ENCODE measurements around the gene PRR15.

Gene PRR15

GRCh38 chr7:29556405-29557195 is 7.0 kb upstream of the PRR15 start:
- Mint-ChIP-seq H3K27ac (ENCODE audit: low read depth) (no peak overlapping the region), H3K27me3 (peaks cover 43% of the 10 kb centered on the region), H3K9me3 (no peaks in the 10 kb centered on the region), H3K36me3 (ENCODE audit: insufficient read depth) (no peaks in the 10 kb centered on the region), H3K4me1 (no peaks in the 10 kb centered on the region), H3K4me3 (no peak overlapping the region)
- DNase-seq (ENCODE audit: low spot score in 2 of 2) (no peak), ATAC-seq (replicated peaks; ENCODE audit: extremely low read depth, poor library complexity, severe bottlenecking) (no peak)

- Mint-ChIP-seq H3K4me1 (no peaks in the 10 kb centered on the region), H3K27ac (ENCODE audit: low read depth) (no peak overlapping the region), H3K9me3 (no peaks in the 10 kb centered on the region), H3K36me3 (ENCODE audit: insufficient read depth) (no peaks in the 10 kb centered on the region), H3K4me3 (no peak overlapping the region), H3K27me3 (peaks cover 45% of the 10 kb centered on the region)
- no peak for DNase-seq (ENCODE audit: low spot score in 2 of 2)
- ATAC-seq (replicated peaks; ENCODE audit: extremely low read depth, poor library complexity, severe bottlenecking), result no peak
These were observed 5.7 kb upstream of the PRR15 start for GRCh38 chr7:29557954-29558353.

- Mint-ChIP-seq H3K27me3 (peaks cover 61% of the 10 kb centered on the region), H3K36me3 (ENCODE audit: insufficient read depth) (no peaks in the 10 kb centered on the region), H3K9me3 (no peaks in the 10 kb centered on the region), H3K27ac (ENCODE audit: low read depth) (no peak overlapping the region), H3K4me1 (peaks cover 13% of the 10 kb centered on the region), H3K4me3 (no peak overlapping the region)
- ATAC-seq (replicated peaks; ENCODE audit: extremely low read depth, poor library complexity, severe bottlenecking) (no peak), DNase-seq (ENCODE audit: low spot score in 2 of 2) (no peak)
These were observed 2.4 kb upstream of the PRR15 start for GRCh38 chr7:29561271-29561670.

GRCh38 chr7:29562307-29562706 is 1.3 kb upstream of the PRR15 start:
- ATAC-seq (replicated peaks; ENCODE audit: extremely low read depth, poor library complexity, severe bottlenecking) (no peak), DNase-seq (ENCODE audit: low spot score in 2 of 2) (no peak)
- no peak overlapping the region for H3K27ac Mint-ChIP-seq (ENCODE audit: low read depth)
- H3K36me3 Mint-ChIP-seq (ENCODE audit: insufficient read depth), result no peaks in the 10 kb centered on the region
- H3K4me3 Mint-ChIP-seq, result no peak overlapping the region
- no peaks in the 10 kb centered on the region for H3K9me3 Mint-ChIP-seq
- peaks cover 13% of the 10 kb centered on the region for H3K4me1 Mint-ChIP-seq
- H3K27me3 Mint-ChIP-seq, result peaks cover 68% of the 10 kb centered on the region

- Mint-ChIP-seq H3K27ac (ENCODE audit: low read depth) (no peak overlapping the region), H3K27me3 (peaks cover 81% of the 10 kb centered on the region)
These were observed 1.0 kb downstream of the PRR15 start for GRCh38 chr7:29564496-29565223.

GRCh38 chr7:29565224-29565630 is 1.6 kb downstream of the PRR15 start:
- no peak overlapping the region for H3K27ac Mint-ChIP-seq (ENCODE audit: low read depth)
- DNase-seq (ENCODE audit: low spot score in 2 of 2) (no peak), ATAC-seq (replicated peaks; ENCODE audit: extremely low read depth, poor library complexity, severe bottlenecking) (no peak)
- peaks cover 2% of the 10 kb centered on the region for H3K36me3 Mint-ChIP-seq (ENCODE audit: insufficient read depth)
- no peaks in the 10 kb centered on the region for H3K9me3 Mint-ChIP-seq
- H3K27me3 Mint-ChIP-seq, result peaks cover 81% of the 10 kb centered on the region
- peaks cover 13% of the 10 kb centered on the region for H3K4me1 Mint-ChIP-seq
- H3K4me3 Mint-ChIP-seq, result peak overlapping the region; percentile 54

More at GRCh38 chr7:29564496-29565223, 1.0 kb downstream of the PRR15 start:
- Mint-ChIP-seq H3K4me3 (peak overlapping the region; percentile 54), H3K4me1 (peaks cover 13% of the 10 kb centered on the region), H3K9me3 (no peaks in the 10 kb centered on the region), H3K36me3 (ENCODE audit: insufficient read depth) (peaks cover 2% of the 10 kb centered on the region)
- no peak for DNase-seq (ENCODE audit: low spot score in 2 of 2)
- ATAC-seq (replicated peaks; ENCODE audit: extremely low read depth, poor library complexity, severe bottlenecking), result no peak

- DNase-seq (ENCODE audit: low spot score in 2 of 2) (no peak), ATAC-seq (replicated peaks; ENCODE audit: extremely low read depth, poor library complexity, severe bottlenecking) (no peak)
- Mint-ChIP-seq H3K27me3 (peaks cover 81% of the 10 kb centered on the region), H3K36me3 (ENCODE audit: insufficient read depth) (peaks cover 2% of the 10 kb centered on the region), H3K4me3 (peak overlapping the region; percentile 32), H3K4me1 (peaks cover 13% of the 10 kb centered on the region), H3K9me3 (no peaks in the 10 kb centered on the region), H3K27ac (ENCODE audit: low read depth) (no peak overlapping the region)
These were observed 2.0 kb downstream of the PRR15 start for GRCh38 chr7:29565634-29565981.

GRCh38 chr7:29565982-29566746 is 2.5 kb downstream of the PRR15 start:
- H3K4me3 Mint-ChIP-seq, result peak overlapping the region; percentile 32
- H3K36me3 Mint-ChIP-seq (ENCODE audit: insufficient read depth), result peaks cover 2% of the 10 kb centered on the region
- no peaks in the 10 kb centered on the region for H3K9me3 Mint-ChIP-seq
- peaks cover 79% of the 10 kb centered on the region for H3K27me3 Mint-ChIP-seq
- DNase-seq (ENCODE audit: low spot score in 2 of 2) (no peak), ATAC-seq (replicated peaks; ENCODE audit: extremely low read depth, poor library complexity, severe bottlenecking) (no peak)
- H3K4me1 Mint-ChIP-seq, result peaks cover 13% of the 10 kb centered on the region
- no peak overlapping the region for H3K27ac Mint-ChIP-seq (ENCODE audit: low read depth)

- Mint-ChIP-seq H3K36me3 (ENCODE audit: insufficient read depth) (peaks cover 2% of the 10 kb centered on the region), H3K27me3 (peaks cover 74% of the 10 kb centered on the region), H3K4me1 (peaks cover 13% of the 10 kb centered on the region), H3K9me3 (no peaks in the 10 kb centered on the region), H3K27ac (ENCODE audit: low read depth) (no peak overlapping the region), H3K4me3 (no peak overlapping the region)
- ATAC-seq (replicated peaks; ENCODE audit: extremely low read depth, poor library complexity, severe bottlenecking) (no peak), DNase-seq (ENCODE audit: low spot score in 2 of 2) (no peak)
These were observed 3.5 kb downstream of the PRR15 start for GRCh38 chr7:29567174-29567573.

- Mint-ChIP-seq H3K4me1 (peaks cover 8% of the 10 kb centered on the region), H3K27me3 (peaks cover 91% of the 10 kb centered on the region), H3K36me3 (ENCODE audit: insufficient read depth) (peaks cover 2% of the 10 kb centered on the region)
These were observed 6.0 kb downstream of the PRR15 start for GRCh38 chr7:29569648-29570047.

GRCh38 chr7:29572558-29572957 is 8.9 kb downstream of the PRR15 start:
- H3K4me3 Mint-ChIP-seq, result no peak overlapping the region
- no peak overlapping the region for H3K27ac Mint-ChIP-seq (ENCODE audit: low read depth)
- H3K27me3 Mint-ChIP-seq, result peaks cover 87% of the 10 kb centered on the region
- H3K9me3 Mint-ChIP-seq, result peaks cover 7% of the 10 kb centered on the region
- DNase-seq (ENCODE audit: low spot score in 2 of 2) (no peak), ATAC-seq (replicated peaks; ENCODE audit: extremely low read depth, poor library complexity, severe bottlenecking) (no peak)
- no peaks in the 10 kb centered on the region for H3K4me1 Mint-ChIP-seq
- peaks cover 2% of the 10 kb centered on the region for H3K36me3 Mint-ChIP-seq (ENCODE audit: insufficient read depth)

More at GRCh38 chr7:29569648-29570047, 6.0 kb downstream of the PRR15 start:
- H3K27ac Mint-ChIP-seq (ENCODE audit: low read depth), result no peak overlapping the region
- ATAC-seq (replicated peaks; ENCODE audit: extremely low read depth, poor library complexity, severe bottlenecking), result no peak
- no peaks in the 10 kb centered on the region for H3K9me3 Mint-ChIP-seq
- H3K4me3 Mint-ChIP-seq, result no peak overlapping the region
- no peak for DNase-seq (ENCODE audit: low spot score in 2 of 2)

GRCh38 chr7:29573567-29573966 is 9.9 kb downstream of the PRR15 start:
- H3K4me3 Mint-ChIP-seq, result no peak overlapping the region
- no peak for DNase-seq (ENCODE audit: low spot score in 2 of 2)
- peaks cover 2% of the 10 kb centered on the region for H3K36me3 Mint-ChIP-seq (ENCODE audit: insufficient read depth)
- ATAC-seq (replicated peaks; ENCODE audit: extremely low read depth, poor library complexity, severe bottlenecking), result no peak
- H3K9me3 Mint-ChIP-seq, result peaks cover 7% of the 10 kb centered on the region
- H3K27me3 Mint-ChIP-seq, result peaks cover 77% of the 10 kb centered on the region
- no peaks in the 10 kb centered on the region for H3K4me1 Mint-ChIP-seq
- H3K27ac Mint-ChIP-seq (ENCODE audit: low read depth), result no peak overlapping the region
